ENCODE data around the gene TEC.

DNA sequence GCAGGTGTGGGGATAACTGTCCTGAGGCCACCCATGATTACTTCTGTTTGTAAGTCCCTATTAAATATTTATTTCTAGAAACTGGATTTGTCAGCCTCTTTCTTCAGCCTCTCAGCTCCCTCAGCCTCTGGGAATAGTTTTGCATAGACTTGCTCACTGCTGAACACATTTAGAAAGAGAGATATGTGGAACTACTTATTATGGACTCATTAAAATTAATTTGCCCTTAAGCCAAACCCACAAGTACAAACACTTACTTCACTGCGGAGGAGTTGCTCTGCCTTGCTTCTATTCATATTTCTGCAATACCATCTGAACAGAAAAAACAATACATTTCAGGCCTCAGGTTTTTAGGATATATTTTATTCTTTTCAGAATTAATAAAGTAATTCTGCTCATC, 113.2 kb downstream of the TEC start:
- TF ChIP-seq, protein P1, sequence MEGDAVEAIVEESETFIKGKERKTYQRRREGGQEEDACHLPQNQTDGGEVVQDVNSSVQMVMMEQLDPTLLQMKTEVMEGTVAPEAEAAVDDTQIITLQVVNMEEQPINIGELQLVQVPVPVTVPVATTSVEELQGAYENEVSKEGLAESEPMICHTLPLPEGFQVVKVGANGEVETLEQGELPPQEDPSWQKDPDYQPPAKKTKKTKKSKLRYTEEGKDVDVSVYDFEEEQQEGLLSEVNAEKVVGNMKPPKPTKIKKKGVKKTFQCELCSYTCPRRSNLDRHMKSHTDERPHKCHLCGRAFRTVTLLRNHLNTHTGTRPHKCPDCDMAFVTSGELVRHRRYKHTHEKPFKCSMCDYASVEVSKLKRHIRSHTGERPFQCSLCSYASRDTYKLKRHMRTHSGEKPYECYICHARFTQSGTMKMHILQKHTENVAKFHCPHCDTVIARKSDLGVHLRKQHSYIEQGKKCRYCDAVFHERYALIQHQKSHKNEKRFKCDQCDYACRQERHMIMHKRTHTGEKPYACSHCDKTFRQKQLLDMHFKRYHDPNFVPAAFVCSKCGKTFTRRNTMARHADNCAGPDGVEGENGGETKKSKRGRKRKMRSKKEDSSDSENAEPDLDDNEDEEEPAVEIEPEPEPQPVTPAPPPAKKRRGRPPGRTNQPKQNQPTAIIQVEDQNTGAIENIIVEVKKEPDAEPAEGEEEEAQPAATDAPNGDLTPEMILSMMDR (IDR thresholded peaks at IDR 0.05 in 2 of 3, conservative IDR thresholded peaks at IDR 0.05 in 1 of 3; ENCODE audit: insufficient read depth in 2 of 3, low read depth in 1 of 3, low read length in 3 of 3): no peak
- no peak for TF ChIP-seq EGR1 (conservative IDR thresholded peaks at IDR 0.05)

All from K562 (cell line).